GM12873 (cell line): ENCODE results near the gene ZBTB22.

Experiments used
- TF ChIP-seq, protein P1 (sequence below): IDR thresholded peaks from 2 replicates; pipeline ENCODE4 v1.5.1; 2012; ENCODE audit warnings: low read depth, mild to moderate bottlenecking, moderate library complexity, low read length, control low read depth; ENCODE audit not compliant: insufficient read depth; ENCODE audit errors: missing control alignments

Gene ZBTB22

DNA sequence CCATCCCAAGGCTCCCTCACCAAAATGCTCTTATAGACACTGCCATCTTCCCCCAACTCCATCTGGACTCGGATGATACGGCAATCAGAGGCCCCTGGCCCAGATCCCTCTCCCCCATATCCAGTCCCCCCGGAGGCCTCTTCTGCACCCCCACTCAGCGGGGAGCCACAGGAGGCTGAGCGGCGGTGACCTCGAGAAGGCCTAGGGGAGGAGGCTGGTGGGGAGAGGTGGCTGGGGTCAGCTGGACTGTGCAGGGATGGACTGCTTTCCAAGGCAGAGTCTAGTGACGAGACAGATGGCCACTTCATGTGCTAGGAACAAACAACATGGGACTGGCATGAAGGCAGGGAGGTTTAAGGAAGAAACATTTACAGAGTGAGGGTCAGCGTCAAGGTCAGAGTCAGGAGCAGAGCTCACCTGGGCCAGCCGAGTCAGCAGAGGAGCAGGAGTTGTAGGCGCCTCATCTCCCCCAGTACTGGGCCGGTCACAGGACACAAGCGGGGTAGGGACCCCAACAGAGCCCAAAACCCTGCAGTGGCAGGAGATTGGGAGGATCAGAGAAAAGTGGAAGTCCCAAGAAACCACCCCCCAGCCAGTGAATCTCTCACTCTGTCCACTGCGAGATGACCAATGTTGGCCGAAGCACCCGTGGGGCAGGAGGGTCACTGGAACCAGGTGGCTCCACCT lies 24.4 kb downstream of the ZBTB22 start:
- TF ChIP-seq, protein P1, sequence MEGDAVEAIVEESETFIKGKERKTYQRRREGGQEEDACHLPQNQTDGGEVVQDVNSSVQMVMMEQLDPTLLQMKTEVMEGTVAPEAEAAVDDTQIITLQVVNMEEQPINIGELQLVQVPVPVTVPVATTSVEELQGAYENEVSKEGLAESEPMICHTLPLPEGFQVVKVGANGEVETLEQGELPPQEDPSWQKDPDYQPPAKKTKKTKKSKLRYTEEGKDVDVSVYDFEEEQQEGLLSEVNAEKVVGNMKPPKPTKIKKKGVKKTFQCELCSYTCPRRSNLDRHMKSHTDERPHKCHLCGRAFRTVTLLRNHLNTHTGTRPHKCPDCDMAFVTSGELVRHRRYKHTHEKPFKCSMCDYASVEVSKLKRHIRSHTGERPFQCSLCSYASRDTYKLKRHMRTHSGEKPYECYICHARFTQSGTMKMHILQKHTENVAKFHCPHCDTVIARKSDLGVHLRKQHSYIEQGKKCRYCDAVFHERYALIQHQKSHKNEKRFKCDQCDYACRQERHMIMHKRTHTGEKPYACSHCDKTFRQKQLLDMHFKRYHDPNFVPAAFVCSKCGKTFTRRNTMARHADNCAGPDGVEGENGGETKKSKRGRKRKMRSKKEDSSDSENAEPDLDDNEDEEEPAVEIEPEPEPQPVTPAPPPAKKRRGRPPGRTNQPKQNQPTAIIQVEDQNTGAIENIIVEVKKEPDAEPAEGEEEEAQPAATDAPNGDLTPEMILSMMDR, result no peak

DNA sequence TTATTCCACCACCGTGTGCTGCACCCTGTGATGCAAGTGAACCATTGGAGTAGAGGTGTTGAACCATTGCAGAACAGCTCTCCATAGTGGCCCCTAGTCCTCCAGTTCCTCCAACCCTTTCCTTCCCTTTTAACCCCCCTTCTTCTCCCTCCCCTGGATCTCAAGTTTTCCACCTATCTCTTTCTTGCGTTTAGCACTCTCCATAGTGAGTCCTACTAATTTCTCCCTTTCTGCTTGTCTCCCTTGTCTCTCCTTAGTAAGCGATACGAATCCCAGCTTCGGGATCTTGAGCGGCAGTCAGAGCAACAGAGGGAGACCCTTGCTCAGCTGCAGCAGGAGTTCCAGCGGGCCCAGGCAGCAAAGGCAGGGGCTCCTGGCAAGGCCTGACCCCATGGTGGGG lies 27.1 kb downstream of the ZBTB22 start:
- TF ChIP-seq, protein P1, result no peak

DNA sequence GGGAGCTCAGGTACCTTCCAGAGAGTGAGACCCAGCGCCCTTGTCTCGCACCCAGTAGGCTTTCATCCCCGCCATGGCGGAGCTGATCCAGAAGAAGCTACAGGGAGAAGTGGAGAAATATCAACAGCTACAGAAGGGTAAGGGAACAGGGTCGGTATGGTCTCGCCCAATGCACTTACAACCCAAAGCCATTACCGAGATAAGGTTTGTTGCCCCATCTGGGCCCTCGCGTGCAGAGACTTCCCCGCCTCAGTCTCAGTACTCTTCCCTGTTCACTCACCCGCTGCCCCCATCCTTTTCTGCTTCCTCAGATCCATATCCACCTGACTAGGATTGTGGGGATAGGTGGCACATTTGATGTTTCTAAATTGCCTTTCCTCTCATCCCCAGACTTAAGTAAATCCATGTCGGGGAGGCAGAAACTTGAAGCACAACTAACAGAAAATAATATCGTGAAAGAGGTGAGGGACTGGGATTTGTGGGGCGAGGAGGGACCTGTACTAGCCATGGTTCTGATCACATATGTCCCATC lies 27.7 kb downstream of the ZBTB22 start:
- TF ChIP-seq, protein P1, result no peak

DNA sequence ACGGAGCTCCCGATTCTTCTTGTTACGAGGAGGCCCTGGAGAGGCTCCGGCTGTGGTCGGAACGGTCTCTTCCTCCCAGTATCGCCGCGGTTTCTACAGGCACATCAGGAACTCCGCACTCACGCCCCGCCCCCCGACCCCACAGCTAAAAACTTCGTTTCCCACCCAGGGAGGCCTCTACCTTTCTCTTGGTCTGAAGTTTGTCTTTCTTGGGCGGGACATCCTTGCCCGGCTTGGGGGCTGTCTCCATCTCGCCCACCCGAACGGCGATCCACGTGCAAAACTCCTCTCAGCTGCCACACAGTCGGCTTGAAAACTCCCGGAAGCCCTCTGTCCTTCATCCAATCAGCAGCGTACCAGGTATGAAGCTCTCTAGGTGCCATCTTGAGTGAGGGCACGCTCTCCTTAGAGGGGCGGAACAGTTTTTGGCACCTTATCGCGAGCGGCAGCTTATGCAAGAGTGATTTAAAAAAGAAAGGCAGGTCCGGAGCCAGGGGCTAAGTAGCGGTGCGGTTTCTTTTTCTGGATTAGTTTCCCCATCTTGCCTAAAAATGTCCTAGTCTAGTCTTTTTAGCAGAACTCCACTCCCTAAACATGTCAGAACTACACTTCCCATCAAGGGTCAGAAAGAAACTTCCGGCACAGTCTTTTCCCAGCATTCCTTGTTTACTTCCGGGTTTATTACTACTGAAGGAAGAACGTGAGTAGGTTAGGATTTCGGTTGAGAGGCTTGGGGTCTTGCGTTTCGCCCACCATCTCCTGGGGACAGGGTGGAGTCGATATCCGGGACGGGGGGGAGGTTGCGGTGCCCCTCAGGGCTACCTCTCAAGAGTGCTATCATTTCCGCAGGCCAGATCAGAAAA lies 28.4 kb downstream of the ZBTB22 start, which contains the start of the genes PFDN6 and WDR46:
PFDN6 (plus strand) TSS at position 681 of the 863 bp plus-strand sequence. CDS start 256 bp downstream, outside the sequence.
WDR46 (minus strand) TSS at position 319 of the 863 bp plus-strand sequence; CDS start at position 250, 69 bp downstream.
- TF ChIP-seq, protein P1, result no peak

DNA sequence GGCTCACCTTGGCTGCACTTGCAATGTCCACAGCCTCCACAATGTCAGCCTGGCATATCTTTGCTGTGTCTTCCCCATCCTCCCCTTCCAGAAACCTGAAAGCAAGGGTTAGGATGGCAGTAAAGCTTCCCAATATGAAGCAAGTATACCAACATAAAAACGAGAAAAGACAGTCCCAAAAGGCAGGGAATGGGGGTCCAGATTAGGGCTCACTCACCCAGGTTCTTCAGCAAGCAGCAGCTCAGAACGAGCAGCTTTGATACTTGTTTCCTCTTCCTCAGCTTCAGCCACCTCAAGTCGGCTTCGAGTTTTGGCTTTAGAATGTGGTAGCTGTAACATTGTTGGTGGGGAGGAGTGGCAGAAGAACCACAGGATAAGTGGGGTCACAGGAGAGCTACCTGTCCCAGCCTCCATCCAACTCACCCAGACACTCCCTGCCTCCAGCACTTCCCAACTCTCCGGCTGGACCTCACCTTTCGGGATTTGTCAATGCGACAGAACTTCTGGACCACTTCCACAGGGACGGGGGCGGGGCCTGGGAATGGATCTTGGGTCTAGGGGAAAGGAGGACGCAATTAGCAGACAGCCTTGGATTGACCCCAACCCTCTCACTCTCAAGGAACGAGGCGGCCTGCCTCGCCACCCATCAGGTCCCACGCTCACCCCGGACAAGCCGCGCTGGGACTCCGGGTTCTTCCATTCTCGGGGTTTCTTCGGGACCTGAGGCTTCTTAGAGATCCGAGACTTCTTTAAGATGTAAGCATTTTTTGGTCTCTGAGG lies 29.2 kb downstream of the ZBTB22 start:
- TF ChIP-seq, protein P1, result no peak

DNA sequence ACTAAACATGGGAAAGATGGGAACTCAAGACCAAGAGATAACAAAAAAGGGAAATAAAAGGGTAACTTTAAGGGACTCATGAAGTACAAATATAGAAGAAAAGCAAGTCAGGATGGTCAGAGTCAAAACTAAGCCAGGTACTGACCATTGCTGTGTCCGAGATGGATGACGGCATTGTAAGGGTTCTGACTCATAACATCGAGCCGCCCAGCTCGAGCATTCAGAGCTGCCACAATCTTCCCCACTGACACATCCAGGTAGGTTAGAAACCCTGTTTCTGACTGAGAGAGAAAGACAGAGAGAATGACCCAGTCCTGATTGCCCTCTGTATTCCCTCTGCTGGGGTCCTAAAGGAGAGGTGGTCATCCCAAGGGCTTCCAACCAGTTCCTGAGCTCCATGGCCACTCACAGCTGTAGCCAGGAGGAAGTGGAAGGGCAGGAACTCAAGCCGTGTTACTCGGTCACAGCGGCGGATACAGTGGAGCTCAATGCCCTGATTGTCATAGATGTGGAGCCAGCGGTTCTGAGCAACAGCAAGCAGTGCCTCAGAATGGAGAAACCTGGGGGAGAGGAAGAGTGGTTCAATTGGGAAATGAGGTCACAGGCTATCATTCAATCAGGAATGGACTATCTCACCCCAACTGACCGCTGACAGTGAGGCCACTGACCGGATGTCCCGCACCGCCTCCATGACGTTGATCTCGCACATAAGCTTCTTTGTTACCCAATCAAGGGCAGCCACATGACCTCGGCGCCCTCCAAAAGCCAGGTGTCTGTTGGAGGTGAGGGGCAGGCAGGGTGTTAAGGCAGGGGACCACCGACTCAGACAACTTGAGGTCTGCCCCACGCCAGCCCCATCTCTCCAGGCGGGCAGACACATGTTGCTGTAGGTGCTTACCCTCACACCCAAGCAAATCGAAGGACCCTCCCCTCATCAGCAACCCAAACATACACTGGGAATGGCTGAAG lies 30.3 kb downstream of the ZBTB22 start:
- TF ChIP-seq, protein P1, result no peak
